ENCODE measurements around the gene SPATA1.
"Not testable (repeated sequence)": the region's sequence is repeated elsewhere in the genome, so short reads cannot be mapped to it uniquely, and the experiment has no call there.

The SPATA1 gene

DNA sequence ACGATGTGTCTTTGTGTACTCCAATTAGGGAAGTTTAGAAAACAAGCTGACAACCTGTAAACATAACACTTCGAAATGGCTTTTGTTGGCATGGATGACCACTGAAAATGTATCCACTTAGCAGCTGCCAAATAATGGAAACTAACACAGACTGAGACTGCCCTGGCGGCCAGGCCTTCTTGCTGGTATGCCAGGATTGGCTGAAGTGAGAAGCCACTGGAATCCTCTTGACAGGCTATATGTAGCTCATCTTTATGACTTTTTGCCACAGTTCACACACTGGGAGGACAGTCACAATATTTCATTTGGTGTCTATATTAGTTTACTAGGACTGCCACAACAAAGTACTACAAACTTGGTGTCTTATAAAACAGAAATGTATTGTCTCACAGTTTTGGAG lies 80.9 kb downstream of the SPATA1 start:
- Histone ChIP-seq H3K9me3 (ENCODE audit: insufficient read depth, low read length) (no peaks in the 10 kb centered on the region; the same call in 1 of the 2 replicates), H3K9ac (ENCODE audit: insufficient read length, low read depth) (no peak overlapping the region)
- DNase-seq (ENCODE audit: low read depth, low spot score): no peak

DNA sequence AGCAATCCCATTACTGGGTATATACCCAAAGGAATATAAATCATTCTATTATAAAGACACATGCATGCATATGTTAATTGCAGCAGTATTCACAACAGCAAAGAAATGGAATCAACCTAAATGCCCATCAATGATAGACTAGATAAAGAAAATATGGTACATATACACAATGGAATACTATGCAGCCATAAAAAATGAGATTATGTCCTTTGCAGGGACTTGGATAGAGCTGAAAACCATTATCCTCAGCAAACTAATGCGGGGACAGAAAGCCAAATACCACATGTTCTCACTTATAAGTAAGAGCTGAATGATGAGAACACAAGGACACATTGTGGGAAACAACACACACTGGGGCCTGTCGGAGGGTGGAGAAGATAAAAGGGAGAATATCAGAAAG lies 88.8 kb downstream of the SPATA1 start:
- H3K36me3 ChIP-seq (ENCODE audit: insufficient read depth, insufficient read length, low read length); H3K9me3 ChIP-seq (ENCODE audit: insufficient read depth, low read length); H3K9ac ChIP-seq (ENCODE audit: insufficient read length, low read depth); H3K4me3 ChIP-seq (ENCODE audit: insufficient read length, low read depth); DNase-seq (ENCODE audit: low read depth, low spot score); H3K27me3 ChIP-seq (ENCODE audit: insufficient read depth, insufficient read length); H3K4me1 ChIP-seq (ENCODE audit: insufficient read depth, insufficient read length): not testable (repeated sequence)

More for the DNA sequence above, 80.9 kb downstream of the SPATA1 start:
- Histone ChIP-seq H3K27me3 (ENCODE audit: insufficient read depth, insufficient read length) (no peaks in the 10 kb centered on the region), H3K4me3 (ENCODE audit: insufficient read length, low read depth) (no peak overlapping the region), H3K36me3 (ENCODE audit: insufficient read depth, insufficient read length, low read length) (no peaks in the 10 kb centered on the region), H3K4me1 (ENCODE audit: insufficient read depth, insufficient read length) (peaks cover 2% of the 10 kb centered on the region)
- TF ChIP-seq YY1 (IDR thresholded peaks at IDR 0.05; ENCODE audit: insufficient read depth, insufficient read length) (no peak), ZNF274 (IDR thresholded peaks at IDR 0.05; ENCODE audit: low read depth, low read length) (no peak), SUZ12 (IDR thresholded peaks at IDR 0.05; ENCODE audit: extremely low read depth, insufficient read depth, insufficient read length) (no peak)

DNA sequence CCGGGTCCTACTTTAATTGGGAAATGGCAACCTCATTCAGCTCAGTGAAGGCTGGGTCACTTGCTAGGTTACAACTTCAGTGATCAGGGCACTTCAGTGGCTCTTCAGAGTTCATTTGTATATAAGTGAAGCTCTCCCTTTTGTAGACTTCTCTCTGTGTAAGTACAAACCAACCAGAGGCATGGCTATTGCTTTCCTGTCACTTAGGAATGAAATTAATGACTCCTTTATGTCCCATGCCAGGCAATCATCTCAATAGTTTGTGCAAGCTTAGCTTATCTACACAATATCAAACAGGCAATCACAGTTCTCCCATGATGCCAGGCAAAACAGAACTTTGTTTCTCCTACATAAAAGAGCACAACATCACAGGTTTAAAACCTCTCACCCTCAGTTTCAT lies 90.8 kb downstream of the SPATA1 start:
- TF ChIP-seq SUZ12 (IDR thresholded peaks at IDR 0.05; ENCODE audit: extremely low read depth, insufficient read depth, insufficient read length): no peak
- TF ChIP-seq ZNF274 (IDR thresholded peaks at IDR 0.05; ENCODE audit: low read depth, low read length): no peak
- TF ChIP-seq YY1 (IDR thresholded peaks at IDR 0.05; ENCODE audit: insufficient read depth, insufficient read length): no peak
- no peak for DNase-seq (ENCODE audit: low read depth, low spot score)
- Histone ChIP-seq H3K36me3 (ENCODE audit: insufficient read depth, insufficient read length, low read length) (no peaks in the 10 kb centered on the region), H3K9me3 (ENCODE audit: insufficient read depth, low read length) (no peaks in the 10 kb centered on the region), H3K4me3 (ENCODE audit: insufficient read length, low read depth) (no peak overlapping the region), H3K4me1 (ENCODE audit: insufficient read depth, insufficient read length) (no peaks in the 10 kb centered on the region), H3K9ac (ENCODE audit: insufficient read length, low read depth) (no peak overlapping the region), H3K27me3 (ENCODE audit: insufficient read depth, insufficient read length) (no peaks in the 10 kb centered on the region)

GRCh38 chr1:84598418-84598817 lies 92.2 kb downstream of the SPATA1 start:
- Histone ChIP-seq H3K36me3 (ENCODE audit: insufficient read depth, insufficient read length, low read length) (no peaks in the 10 kb centered on the region), H3K27me3 (ENCODE audit: insufficient read depth, insufficient read length) (no peaks in the 10 kb centered on the region), H3K4me3 (ENCODE audit: insufficient read length, low read depth) (no peak overlapping the region), H3K9me3 (ENCODE audit: insufficient read depth, low read length) (no peaks in the 10 kb centered on the region), H3K4me1 (ENCODE audit: insufficient read depth, insufficient read length) (no peaks in the 10 kb centered on the region), H3K9ac (ENCODE audit: insufficient read length, low read depth) (no peak overlapping the region)
- no peak for TF ChIP-seq YY1 (IDR thresholded peaks at IDR 0.05; ENCODE audit: insufficient read depth, insufficient read length)
- no peak for TF ChIP-seq SUZ12 (IDR thresholded peaks at IDR 0.05; ENCODE audit: extremely low read depth, insufficient read depth, insufficient read length)
- no peak for TF ChIP-seq ZNF274 (IDR thresholded peaks at IDR 0.05; ENCODE audit: low read depth, low read length)
- DNase-seq (ENCODE audit: low read depth, low spot score): no peak

DNA sequence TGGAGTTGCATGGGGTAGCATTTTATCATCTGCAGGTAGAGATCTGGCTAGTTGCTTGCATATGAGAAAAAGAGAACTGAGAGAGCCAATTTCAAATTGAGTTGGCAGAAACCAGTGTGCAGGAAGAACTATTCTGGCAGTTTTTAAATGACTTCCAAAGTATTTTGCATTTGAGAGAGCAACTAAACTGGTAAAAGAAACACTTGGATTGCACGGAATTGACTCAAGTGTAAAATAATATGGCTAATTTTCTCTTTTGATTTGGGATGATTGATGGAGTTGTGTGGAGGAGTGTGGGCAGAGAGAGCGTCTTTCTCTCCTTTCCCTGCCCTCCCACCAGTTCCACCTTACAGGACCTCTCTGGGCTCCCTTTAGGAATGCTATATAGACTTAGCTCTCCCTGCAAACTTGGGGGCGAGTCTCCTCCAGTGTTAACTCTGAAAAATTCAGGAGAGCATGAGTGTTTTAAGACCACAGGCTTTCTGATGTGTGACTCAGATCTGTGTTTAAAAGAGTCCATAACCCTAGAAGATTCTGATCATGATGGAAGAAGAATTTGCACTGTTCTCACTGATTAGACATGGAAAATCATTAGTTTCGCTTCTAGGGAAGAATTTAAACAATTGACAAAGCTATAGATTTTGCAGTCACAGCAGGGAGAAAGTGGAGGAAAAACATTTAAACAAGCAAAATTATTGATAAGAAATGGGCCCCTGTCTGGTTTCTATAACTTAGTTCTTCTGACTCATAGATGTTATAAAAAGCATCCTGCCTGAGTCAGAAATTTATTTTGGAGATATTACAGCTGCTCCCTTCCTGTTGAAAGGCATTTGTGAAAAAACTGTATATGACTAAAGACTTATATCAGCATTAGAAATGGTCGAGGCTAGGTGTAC lies 92.9 kb downstream of the SPATA1 start:
- no peak for DNase-seq (ENCODE audit: low read depth, low spot score)
- no peak overlapping the region for H3K9ac ChIP-seq (ENCODE audit: insufficient read length, low read depth)

DNA sequence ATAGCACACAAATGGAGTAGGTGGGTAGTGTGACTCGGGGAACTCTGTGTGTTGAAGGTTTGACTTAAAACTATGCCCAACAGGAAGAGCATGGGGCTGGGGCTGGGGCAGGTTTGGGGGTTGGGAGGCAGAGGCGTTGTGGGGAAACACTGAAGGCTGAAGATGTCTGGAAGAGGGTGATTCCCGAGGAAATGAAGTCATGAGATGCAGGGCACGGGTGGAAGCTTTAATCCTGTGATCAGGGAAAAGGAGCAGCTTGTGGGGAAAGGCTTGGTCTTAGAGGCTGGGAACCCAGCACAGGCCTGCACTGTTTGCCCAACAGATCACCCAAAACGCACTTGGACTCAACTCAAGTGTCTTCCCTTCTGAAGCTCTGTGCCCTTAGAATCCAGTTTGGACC lies 94.6 kb downstream of the SPATA1 start:
- no peak for TF ChIP-seq ZNF274 (IDR thresholded peaks at IDR 0.05; ENCODE audit: low read depth, low read length)
- TF ChIP-seq YY1 (IDR thresholded peaks at IDR 0.05; ENCODE audit: insufficient read depth, insufficient read length): no peak
- Histone ChIP-seq H3K4me1 (ENCODE audit: insufficient read depth, insufficient read length) (no peaks in the 10 kb centered on the region), H3K27me3 (ENCODE audit: insufficient read depth, insufficient read length) (no peaks in the 10 kb centered on the region), H3K4me3 (ENCODE audit: insufficient read length, low read depth) (no peak overlapping the region), H3K36me3 (ENCODE audit: insufficient read depth, insufficient read length, low read length) (no peaks in the 10 kb centered on the region), H3K9me3 (ENCODE audit: insufficient read depth, low read length) (peaks cover 21% of the 10 kb centered on the region), H3K9ac (ENCODE audit: insufficient read length, low read depth) (no peak overlapping the region)
- DNase-seq (ENCODE audit: low read depth, low spot score): no peak

More for the DNA sequence above, 92.9 kb downstream of the SPATA1 start:
- Histone ChIP-seq H3K27me3 (ENCODE audit: insufficient read depth, insufficient read length) (no peaks in the 10 kb centered on the region), H3K4me3 (ENCODE audit: insufficient read length, low read depth) (no peak overlapping the region), H3K9me3 (ENCODE audit: insufficient read depth, low read length) (peaks cover 4% of the 10 kb centered on the region; the same call in 1 of the 2 replicates), H3K36me3 (ENCODE audit: insufficient read depth, insufficient read length, low read length) (no peaks in the 10 kb centered on the region), H3K4me1 (ENCODE audit: insufficient read depth, insufficient read length) (no peaks in the 10 kb centered on the region)
- TF ChIP-seq YY1 (IDR thresholded peaks at IDR 0.05; ENCODE audit: insufficient read depth, insufficient read length) (no peak), ZNF274 (IDR thresholded peaks at IDR 0.05; ENCODE audit: low read depth, low read length) (no peak), SUZ12 (IDR thresholded peaks at IDR 0.05; ENCODE audit: extremely low read depth, insufficient read depth, insufficient read length) (no peak)

DNA sequence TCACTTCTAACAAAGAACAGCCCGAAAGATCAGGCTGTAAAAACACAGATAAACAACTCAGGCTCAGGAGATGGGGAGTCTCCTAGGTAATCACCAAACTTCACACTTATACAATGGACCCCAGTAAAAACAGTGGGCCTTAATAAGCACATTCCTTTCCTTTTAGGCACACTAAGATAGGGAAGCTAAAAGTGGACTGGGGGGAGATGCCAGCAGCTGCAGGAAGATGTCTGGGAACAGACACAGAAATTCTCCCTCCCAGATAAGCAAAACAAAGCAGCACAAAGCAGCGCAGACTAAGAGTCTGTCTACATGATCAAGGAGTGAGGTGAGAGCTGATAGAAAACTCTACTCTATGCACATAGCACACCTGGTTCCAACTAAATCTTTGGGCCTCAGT lies 97.0 kb downstream of the SPATA1 start:
- DNase-seq (ENCODE audit: low read depth, low spot score): peak; percentile 28
- H3K4me1 ChIP-seq (ENCODE audit: insufficient read depth, insufficient read length): no peaks in the 10 kb centered on the region
- no peak for TF ChIP-seq ZNF274 (IDR thresholded peaks at IDR 0.05; ENCODE audit: low read depth, low read length)
- no peak for TF ChIP-seq SUZ12 (IDR thresholded peaks at IDR 0.05; ENCODE audit: extremely low read depth, insufficient read depth, insufficient read length)
- TF ChIP-seq YY1 (IDR thresholded peaks at IDR 0.05; ENCODE audit: insufficient read depth, insufficient read length): no peak
- H3K36me3 ChIP-seq (ENCODE audit: insufficient read depth, insufficient read length, low read length): no peaks in the 10 kb centered on the region
- no peak overlapping the region for H3K9ac ChIP-seq (ENCODE audit: insufficient read length, low read depth)
- H3K9me3 ChIP-seq (ENCODE audit: insufficient read depth, low read length): peaks cover 45% of the 10 kb centered on the region
- H3K4me3 ChIP-seq (ENCODE audit: insufficient read length, low read depth): no peak overlapping the region
- no peaks in the 10 kb centered on the region for H3K27me3 ChIP-seq (ENCODE audit: insufficient read depth, insufficient read length)
